Esophagus (tissue), 2 donors: ENCODE measurements around the gene CYTH4. TPM values are rescaled to one million over a fixed set of nuclear protein-coding genes. Genes with fewer than 3 reads are reported as not detected.
A peak's percentile ranks its signal among the peaks of the same experiment; 100 is the strongest.
"Not testable (repeated sequence)": the region's sequence is repeated elsewhere in the genome, so short reads cannot be mapped to it uniquely, and the experiment has no call there.

ENCODE experiments used
- H3K27ac ChIP-seq, 2 donors: one replicate each; pipeline ENCODE4 v1.5.1; 2013; ENCODE audit warnings: low read depth in 2 of 2, mild to moderate bottlenecking in 2 of 2, inconsistent platforms in 1 of 2, low read length in 1 of 2, moderate library complexity in 1 of 2
- H3K27me3 ChIP-seq, 2 donors: one replicate each; pipeline ENCODE4 v1.6.1; 2013; ENCODE audit warnings: low read length in 2 of 2, control low read depth in 1 of 2, mild to moderate bottlenecking in 1 of 2; ENCODE audit not compliant: insufficient read depth in 2 of 2, control insufficient read depth in 1 of 2
- H3K36me3 ChIP-seq, 2 donors: one replicate each; pipeline ENCODE4 v1.6.1; 2013; ENCODE audit warnings: low read length in 1 of 2; ENCODE audit not compliant: control insufficient read depth in 2 of 2, insufficient read depth in 2 of 2
- H3K4me1 ChIP-seq, 2 donors: one replicate each; pipeline ENCODE4 v1.6.1; 2013; ENCODE audit warnings: low read length in 1 of 2; ENCODE audit not compliant: control insufficient read depth in 2 of 2, insufficient read depth in 2 of 2
- H3K4me3 ChIP-seq, 2 donors: one replicate each; pipeline ENCODE4 v1.5.1; 2013; ENCODE audit warnings: low read length in 2 of 2, mild to moderate bottlenecking in 2 of 2, low read depth in 1 of 2, moderate library complexity in 1 of 2
- H3K9me3 ChIP-seq, 2 donors: one replicate each; pipeline ENCODE4 v1.6.1; 2013; ENCODE audit warnings: mild to moderate bottlenecking in 2 of 2, low read depth in 1 of 2, low read length in 1 of 2, moderate library complexity in 1 of 2; ENCODE audit not compliant: control insufficient read depth in 2 of 2, insufficient read depth in 1 of 2
- WGBS, 2 donors: extraction: QIAGEN DNeasy Blood & Tissue Kit; methylation state at CpG; one replicate each; pipeline ENCODE4 v1.1.7; 2013; 5-methylcytosine and 5-hydroxymethylcytosine counted together
- polyA plus RNA-seq, 2 donors: library from polyadenylated mRNA; stranded (reverse); fragments of 200-250 nt; gene quantifications; one replicate each; pipeline ENCODE4 v1.2.3, GENCODE V29; 2013
- donor health status: healthy with polysubstance abuse.
- donor health status: Bipolar disorder and iron deficiency.

The CYTH4 gene, protein sequence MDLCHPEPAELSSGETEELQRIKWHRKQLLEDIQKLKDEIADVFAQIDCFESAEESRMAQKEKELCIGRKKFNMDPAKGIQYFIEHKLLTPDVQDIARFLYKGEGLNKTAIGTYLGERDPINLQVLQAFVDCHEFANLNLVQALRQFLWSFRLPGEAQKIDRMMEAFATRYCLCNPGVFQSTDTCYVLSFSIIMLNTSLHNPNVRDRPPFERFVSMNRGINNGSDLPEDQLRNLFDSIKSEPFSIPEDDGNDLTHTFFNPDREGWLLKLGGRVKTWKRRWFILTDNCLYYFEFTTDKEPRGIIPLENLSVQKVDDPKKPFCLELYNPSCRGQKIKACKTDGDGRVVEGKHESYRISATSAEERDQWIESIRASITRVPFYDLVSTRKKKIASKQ
- polyA plus RNA-seq: 1 to 10 TPM; 1.4 to 4.1 TPM

DNA sequence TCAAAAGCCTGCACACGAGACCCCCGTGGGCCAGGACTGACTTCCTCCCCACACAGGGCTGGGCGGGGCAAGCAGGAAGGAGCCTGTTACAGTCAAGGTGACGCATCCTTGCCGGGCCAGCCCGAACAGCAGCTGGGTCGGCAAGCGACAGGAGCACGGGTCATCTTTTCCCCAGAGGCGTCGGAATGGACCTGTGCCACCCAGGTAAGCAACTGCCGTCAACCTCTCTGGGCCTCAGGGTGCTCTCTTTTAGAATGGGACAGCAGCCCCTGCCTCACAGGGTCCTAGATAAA is at the start of gene CYTH4:
TSS of gene CYTH4 (plus strand) at position 124 of the 293 bp plus-strand sequence. CDS start at position 186, 62 bp downstream.
- Histone ChIP-seq H3K4me3 (peak within 1 kb of the TSS; percentile 32 to 44), H3K27ac (peak within 1 kb of the TSS; percentile 34 to 38), H3K36me3 (no peaks in the 10 kb centered on the region), H3K9me3 (peaks cover 0 to 4% of the 10 kb centered on the region in 2 donors), H3K4me1 (peaks cover 0 to 2% of the 10 kb centered on the region in 2 donors), H3K27me3 (no peaks in the 10 kb centered on the region)
- 15 to 18% methylated on average over 12 of the region's 12 CpGs for WGBS, 2 donors

DNA sequence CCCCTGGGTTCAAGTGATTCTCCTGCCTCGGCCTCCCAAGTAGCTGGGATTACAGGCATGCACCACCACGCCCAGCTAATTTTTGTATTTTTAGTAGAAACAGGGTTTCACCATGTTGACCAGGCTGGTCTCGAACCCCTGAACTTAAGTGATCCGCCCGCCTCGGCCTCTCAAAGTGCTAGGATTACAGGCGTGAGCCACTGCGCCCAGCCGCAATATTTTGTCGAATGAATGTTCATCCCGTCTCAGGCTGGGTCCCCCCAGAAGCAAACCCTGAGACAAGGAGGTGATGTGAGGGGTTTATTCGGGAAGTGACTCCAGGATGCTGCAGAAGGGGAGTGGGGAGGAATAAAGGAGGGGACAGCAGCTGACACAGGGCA is 48.9 kb upstream of the CYTH4 start:
- not testable (repeated sequence) for H3K27ac ChIP-seq, H3K9me3 ChIP-seq, H3K27me3 ChIP-seq, H3K4me3 ChIP-seq, H3K36me3 ChIP-seq, H3K4me1 ChIP-seq
- 85 to 91% methylated on average over 12 of the region's 12 CpGs for WGBS, 2 donors

- Histone ChIP-seq H3K27me3 (no peaks in the 10 kb centered on the region), H3K4me3 (no peak overlapping the region), H3K36me3 (peaks cover 0 to 6% of the 10 kb centered on the region in 2 donors), H3K4me1 (peaks cover 0 to 2% of the 10 kb centered on the region in 2 donors), H3K27ac (no peak overlapping the region), H3K9me3 (no peaks in the 10 kb centered on the region)
- 52 to 54% methylated on average over 27 of the region's 27 CpGs for WGBS, 2 donors
Observed at GRCh38 chr22:37233751-37234631, 48.3 kb upstream of the CYTH4 start.

GRCh38 chr22:37234736-37235711 is 47.3 kb upstream of the CYTH4 start:
- Histone ChIP-seq H3K27me3 (no peaks in the 10 kb centered on the region), H3K27ac (no peak overlapping the region), H3K4me1 (peaks cover 0 to 2% of the 10 kb centered on the region in 2 donors), H3K36me3 (peaks cover 0 to 6% of the 10 kb centered on the region in 2 donors), H3K9me3 (no peaks in the 10 kb centered on the region), H3K4me3 (no peak overlapping the region)
- WGBS, 2 donors: 76 to 78% methylated on average over 16 of the region's 16 CpGs

GRCh38 chr22:37235897-37236607 is 46.3 kb upstream of the CYTH4 start:
- H3K4me1 ChIP-seq: peaks cover 0 to 2% of the 10 kb centered on the region in 2 donors
- no peaks in the 10 kb centered on the region for H3K9me3 ChIP-seq
- no peak overlapping the region for H3K4me3 ChIP-seq
- peaks cover 0 to 8% of the 10 kb centered on the region in 2 donors for H3K36me3 ChIP-seq
- no peak overlapping the region for H3K27ac ChIP-seq
- WGBS, 2 donors: 91 to 92% methylated on average over 3 of the region's 3 CpGs
- H3K27me3 ChIP-seq: no peaks in the 10 kb centered on the region

GRCh38 chr22:37237371-37238268 is 44.7 kb upstream of the CYTH4 start:
- H3K27ac ChIP-seq: no peak overlapping the region
- H3K36me3 ChIP-seq: peaks cover 0 to 3% of the 10 kb centered on the region in 2 donors
- H3K27me3 ChIP-seq: no peaks in the 10 kb centered on the region
- H3K4me3 ChIP-seq: no peak overlapping the region
- WGBS, 2 donors: 68% methylated on average over 20 of the region's 20 CpGs
- H3K9me3 ChIP-seq: no peaks in the 10 kb centered on the region
- H3K4me1 ChIP-seq: peaks cover 0 to 2% of the 10 kb centered on the region in 2 donors

DNA sequence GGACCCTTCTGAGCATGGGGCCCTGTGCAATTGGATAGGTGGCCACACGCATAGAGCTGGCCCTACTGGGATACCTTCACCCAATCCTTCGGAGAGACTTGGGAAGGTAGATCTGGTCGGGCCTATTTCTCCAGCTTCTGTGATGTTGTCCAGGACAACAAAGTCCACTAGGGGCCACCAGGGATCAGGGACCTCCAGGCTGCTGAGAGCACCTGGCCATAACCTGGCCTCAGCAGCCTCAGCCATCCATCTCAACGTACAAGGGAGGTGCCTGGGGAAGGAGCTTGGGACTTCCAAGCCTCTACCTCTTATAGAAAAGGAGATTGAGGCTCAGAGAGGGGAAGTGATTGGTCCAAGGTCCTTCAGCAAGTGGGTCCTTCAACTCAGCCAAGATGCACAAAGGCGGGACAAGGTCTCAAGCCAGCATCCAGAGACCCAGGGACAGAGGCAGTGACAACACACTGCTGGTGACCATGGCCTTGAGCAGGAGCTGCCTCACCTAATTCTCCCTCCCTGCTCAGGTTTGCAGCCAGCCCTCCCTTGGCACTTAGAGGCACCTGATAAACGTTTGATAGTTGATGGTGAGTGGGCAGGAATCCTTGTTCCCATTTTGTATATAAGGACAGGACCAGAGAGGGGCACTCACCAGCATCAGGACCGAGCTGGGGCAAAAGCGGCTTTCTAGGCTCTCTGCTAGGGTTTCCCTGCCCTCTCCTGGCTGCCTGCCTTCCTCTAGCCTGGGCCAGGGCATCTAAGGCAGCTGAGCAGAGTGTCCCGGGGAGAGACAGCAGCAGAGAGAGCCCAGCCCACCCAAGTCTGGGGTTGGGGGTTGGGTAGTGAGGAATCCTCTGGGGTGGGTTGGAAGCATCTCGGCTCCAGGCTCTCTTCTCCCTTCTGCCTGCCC is 42.7 kb upstream of the CYTH4 start:
- peaks cover 3 to 10% of the 10 kb centered on the region in 2 donors for H3K4me1 ChIP-seq
- no peak overlapping the region for H3K4me3 ChIP-seq
- peaks cover 0 to 2% of the 10 kb centered on the region in 2 donors for H3K36me3 ChIP-seq
- 73% methylated on average over 10 of the region's 10 CpGs for WGBS, 2 donors
- H3K9me3 ChIP-seq: no peaks in the 10 kb centered on the region
- H3K27ac ChIP-seq: no peak overlapping the region
- H3K27me3 ChIP-seq: no peaks in the 10 kb centered on the region
